ENCODE results near the gene SMG5.
"Not testable (repeated sequence)": the region's sequence is repeated elsewhere in the genome, so short reads cannot be mapped to it uniquely, and the experiment has no call there.

SMG5 gene, protein sequence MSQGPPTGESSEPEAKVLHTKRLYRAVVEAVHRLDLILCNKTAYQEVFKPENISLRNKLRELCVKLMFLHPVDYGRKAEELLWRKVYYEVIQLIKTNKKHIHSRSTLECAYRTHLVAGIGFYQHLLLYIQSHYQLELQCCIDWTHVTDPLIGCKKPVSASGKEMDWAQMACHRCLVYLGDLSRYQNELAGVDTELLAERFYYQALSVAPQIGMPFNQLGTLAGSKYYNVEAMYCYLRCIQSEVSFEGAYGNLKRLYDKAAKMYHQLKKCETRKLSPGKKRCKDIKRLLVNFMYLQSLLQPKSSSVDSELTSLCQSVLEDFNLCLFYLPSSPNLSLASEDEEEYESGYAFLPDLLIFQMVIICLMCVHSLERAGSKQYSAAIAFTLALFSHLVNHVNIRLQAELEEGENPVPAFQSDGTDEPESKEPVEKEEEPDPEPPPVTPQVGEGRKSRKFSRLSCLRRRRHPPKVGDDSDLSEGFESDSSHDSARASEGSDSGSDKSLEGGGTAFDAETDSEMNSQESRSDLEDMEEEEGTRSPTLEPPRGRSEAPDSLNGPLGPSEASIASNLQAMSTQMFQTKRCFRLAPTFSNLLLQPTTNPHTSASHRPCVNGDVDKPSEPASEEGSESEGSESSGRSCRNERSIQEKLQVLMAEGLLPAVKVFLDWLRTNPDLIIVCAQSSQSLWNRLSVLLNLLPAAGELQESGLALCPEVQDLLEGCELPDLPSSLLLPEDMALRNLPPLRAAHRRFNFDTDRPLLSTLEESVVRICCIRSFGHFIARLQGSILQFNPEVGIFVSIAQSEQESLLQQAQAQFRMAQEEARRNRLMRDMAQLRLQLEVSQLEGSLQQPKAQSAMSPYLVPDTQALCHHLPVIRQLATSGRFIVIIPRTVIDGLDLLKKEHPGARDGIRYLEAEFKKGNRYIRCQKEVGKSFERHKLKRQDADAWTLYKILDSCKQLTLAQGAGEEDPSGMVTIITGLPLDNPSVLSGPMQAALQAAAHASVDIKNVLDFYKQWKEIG

DNA sequence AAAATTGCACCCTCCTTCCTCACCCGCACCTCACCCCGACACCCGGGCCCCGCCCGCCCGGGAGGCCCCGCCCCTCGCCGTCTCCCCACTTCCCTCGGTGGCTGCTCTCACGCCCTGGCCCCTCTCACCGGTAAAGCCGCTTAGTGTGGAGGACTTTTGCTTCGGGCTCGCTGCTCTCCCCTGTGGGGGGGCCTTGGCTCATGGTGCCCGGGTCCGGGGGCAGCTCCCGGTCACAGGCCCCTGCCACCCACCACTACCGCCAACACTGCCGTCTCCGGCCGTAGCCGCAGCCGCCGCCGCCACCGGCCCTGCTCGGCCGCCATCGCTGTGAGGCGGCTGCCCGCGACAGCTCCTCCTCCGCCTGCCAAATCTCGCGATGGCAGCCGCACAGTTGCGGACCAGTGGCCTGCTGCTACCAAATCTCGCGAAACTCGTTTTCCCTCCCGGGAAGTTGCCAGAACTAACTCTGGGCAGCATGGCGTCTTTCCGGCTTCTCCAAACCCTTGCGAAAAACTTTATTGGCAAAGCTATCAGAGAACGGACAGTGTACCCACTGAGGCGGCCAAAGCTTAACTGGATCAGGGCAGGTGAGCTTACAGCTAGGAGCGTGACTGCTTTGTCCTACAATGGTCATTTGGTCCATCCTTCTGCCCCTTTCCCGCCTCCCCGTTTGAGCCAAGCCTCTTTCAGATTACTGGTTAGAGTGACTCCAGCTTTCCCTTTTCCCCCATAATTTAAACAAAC lies at the start of gene SMG5:
TSS of gene SMG5 (minus strand) at position 347 of the 744 bp plus-strand sequence. CDS start at position 202, 145 bp downstream.
- peak; percentile 89 to 92 for DNase-seq (ENCODE audit: low read depth in 2 of 2)

GRCh38 chr1:156323179-156323578 lies 40.6 kb upstream of the SMG5 start:
- not testable (repeated sequence) for DNase-seq (ENCODE audit: low read depth in 2 of 2)

DNA sequence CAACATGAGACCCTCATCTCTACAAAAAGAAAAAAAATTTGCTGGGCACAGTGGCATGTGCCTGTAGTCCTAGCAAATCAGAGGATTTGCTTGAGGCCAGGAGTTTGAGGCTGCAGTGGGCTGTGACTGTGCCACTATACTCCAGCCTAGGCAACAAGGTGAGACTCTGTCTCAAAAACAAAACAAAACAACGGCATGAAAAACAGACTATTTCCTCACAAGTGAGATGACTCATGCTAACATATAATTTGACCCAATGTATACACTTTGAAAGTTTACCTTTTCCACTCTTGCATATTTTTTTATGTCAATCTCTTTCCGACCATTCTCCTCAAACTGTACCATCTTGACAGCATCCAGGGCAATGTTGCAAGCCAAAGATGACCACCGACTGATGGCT lies 37.9 kb upstream of the SMG5 start:
- no peak for DNase-seq (ENCODE audit: low read depth in 2 of 2)

- DNase-seq (ENCODE audit: low read depth in 2 of 2), result no peak
Observed at GRCh38 chr1:156319664-156320063, 37.0 kb upstream of the SMG5 start.

DNA sequence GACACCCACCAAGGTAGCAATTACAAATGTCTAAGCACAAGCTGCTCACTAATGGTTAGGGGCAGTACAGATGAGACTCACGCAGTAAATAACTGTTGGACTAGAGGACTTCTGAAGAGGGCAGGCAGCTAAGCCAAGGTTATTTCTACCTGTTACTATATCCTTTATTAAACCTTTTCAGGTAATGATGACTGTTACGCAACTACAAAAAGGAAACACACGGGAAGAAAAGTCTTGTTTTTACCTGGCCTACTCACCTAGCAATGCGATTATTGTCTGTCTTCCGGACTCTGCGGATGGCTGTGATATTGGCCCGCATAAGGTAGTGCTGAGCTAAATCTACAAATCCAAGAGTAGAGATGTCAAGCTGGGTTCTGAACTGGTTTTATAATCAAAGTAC lies 34.3 kb upstream of the SMG5 start:
- no peak for DNase-seq (ENCODE audit: low read depth in 2 of 2)

DNA sequence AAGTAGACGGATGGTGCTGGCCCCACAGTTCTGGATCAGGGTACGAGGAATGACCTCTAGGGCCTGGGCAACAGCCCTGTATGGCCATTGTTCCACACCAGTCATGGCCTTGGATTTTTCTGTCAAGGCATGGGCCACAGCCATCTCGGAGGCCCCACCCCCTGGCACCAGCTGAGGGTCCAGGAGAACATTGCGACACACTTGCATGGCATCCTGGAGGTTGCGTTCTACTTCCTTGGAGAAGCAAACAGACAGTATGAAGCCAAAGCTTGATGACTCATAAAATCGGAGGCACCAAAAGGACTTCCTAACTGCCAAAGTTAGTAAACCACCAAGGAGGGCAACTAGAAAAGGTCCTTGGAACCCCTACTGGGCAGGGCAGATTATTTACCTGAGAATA lies 28.3 kb upstream of the SMG5 start:
- DNase-seq (ENCODE audit: low read depth in 2 of 2), result no peak

GRCh38 chr1:156308078-156308477 lies 25.5 kb upstream of the SMG5 start:
- DNase-seq (ENCODE audit: low read depth in 2 of 2), result no peak

DNA sequence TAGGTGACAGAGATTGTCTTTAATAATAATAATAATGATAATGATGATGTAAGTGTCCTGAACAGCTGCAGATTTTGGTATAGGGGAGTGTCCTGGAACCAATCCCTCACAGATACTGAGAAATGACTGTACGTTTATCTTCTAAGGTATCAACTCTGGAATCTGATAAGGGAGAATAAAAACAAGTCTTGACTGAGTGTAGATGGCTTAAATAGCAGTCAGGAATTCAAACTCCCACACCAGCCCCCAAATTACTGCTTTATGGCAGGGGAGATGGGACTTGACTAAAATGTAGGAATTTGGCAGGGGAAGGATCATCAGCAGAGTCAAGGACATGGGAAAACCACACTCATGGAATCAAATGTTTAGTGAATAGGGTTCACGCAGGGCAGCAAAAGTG lies 22.6 kb upstream of the SMG5 start:
- no peak for DNase-seq (ENCODE audit: low read depth in 2 of 2)

DNA sequence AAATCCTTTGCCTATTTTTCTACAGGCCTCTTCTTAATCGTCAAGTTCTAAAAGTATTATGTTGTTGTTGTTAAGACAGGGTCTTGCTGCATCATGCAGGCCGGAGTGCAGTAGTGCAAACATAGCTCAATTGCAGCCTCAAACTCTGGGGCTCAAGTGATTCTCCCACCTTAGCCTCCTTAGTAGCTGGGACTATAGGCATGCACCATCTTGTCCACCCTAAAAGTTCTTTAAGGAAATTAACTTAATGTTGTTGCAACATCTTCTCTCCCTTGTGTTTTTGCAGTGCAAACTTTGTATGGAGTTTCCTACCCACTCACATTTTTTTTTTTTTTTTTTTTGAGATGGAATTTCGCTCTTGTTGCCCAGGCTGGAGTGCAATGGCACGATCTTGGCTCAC lies 20.6 kb upstream of the SMG5 start:
- no peak for DNase-seq (ENCODE audit: low read depth in 2 of 2)

DNA sequence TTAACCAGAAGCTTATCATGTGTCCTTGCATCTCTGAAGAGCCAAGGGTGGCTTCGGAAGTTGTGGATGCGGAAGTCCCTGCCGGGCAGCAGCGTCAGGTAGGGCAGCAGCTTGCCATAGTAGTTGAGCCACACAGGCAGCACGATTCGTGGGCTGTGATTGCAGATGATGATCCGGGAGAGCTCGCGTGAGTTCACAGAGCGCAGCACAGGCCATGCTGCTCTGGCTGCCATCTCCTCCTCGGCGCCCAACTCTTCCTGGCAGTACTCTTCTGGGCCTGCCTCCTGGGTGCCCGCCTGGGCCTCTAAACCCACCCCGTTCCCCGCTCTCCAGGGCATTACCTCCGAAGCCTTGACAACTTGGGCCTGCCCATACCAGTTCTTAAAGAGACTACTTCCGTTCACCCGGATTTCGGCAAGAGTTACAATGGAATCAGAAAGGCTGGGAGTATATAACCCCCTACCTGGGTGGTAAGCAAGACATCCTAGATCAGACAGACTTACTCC lies 16.3 kb upstream of the SMG5 start, which contains the start of gene VHLL:
TSS of gene VHLL (minus strand) at position 456 of the 506 bp plus-strand sequence. CDS start at position 338, 118 bp downstream.
- no peak for DNase-seq (ENCODE audit: low read depth in 2 of 2)

GRCh38 chr1:156295391-156295947 lies 12.8 kb upstream of the SMG5 start, which contains the start of gene GLMP:
Gene GLMP, minus strand, starts transcription at chr1:156295679. Its CDS starts 34 bp downstream, at chr1:156295645.
- DNase-seq (ENCODE audit: low read depth in 2 of 2), result peak in 1 of 2 donors; percentile 27

DNA sequence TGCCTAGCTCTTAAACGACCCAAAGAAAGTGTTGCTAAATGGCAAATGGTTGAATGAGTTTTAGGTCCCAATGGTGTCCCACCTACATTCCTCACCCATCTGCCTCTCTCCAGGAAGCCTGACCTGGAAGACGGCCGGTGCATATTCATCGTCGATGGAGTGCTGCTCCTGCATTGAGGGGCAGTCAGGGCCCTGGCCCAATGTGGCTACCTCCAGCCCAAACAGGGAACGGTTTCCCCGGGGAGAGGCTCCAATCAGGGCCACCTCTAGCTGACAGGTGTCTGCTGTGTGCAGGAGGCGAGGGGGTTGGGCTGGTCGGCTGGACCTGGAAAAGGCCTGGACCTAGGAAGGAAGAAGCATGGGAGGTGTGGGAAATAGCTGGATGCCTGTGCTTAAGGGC lies 11.3 kb upstream of the SMG5 start:
- no peak for DNase-seq (ENCODE audit: low read depth in 2 of 2)

GRCh38 chr1:156293098-156293434 lies 10.4 kb upstream of the SMG5 start:
- DNase-seq (ENCODE audit: low read depth in 2 of 2), result no peak

DNA sequence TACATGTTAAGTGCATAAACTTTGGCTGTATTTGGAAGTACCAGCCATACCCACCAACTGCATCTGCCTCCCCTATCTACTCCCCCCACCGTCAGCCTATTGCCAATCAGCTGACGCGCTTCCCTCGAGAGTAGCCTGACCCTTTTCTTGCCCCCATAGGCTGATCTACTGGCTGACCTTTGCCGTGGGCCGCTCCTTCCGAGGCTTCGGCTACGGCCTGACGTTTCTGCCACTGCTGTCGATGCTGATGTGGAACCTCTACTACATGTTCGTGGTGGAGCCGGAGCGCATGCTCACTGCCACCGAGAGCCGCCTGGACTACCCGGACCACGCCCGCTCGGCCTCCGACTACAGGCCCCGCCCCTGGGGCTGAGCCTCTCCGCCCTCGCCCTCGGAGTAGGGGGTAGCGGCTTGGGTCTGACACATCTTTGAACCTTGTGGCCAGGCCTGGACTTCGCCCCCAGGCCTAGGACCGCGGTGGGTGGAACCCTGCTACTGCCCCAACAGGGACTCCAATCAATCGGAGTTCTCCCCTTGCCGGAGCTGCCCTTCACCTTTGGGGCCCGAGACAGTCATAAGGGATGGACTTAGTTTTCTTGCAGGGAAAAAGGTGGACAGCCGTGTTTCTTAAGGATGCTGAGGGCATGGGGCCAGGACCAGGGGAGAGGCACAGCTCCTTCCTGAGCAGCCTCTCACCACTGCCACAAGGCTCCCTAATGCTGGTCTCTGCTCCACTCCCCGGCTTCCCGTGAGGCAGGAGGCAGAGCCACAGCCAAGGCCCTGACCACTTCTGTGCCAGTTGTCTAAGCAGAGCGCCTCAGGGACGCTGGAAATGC lies 8.8 kb upstream of the SMG5 start:
- no peak for DNase-seq (ENCODE audit: low read depth in 2 of 2)

DNA sequence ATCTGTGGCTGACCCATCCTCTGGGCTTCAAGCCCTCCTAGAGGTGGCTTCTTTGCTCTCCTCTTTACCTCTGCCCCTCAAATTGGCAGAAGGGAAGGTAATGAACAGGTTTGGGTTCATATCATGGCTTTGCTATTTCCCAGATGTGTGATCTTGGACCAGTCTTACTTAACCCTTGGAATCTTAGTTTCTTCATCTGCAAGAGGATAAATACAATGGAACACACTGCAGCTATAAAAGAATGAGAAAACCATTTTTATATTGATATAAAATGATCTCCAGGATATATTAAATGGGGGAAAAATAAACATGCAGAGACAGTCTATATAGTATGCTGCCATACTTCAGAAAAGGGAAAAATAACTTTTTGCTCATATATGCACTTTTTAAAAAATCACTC lies 7.2 kb upstream of the SMG5 start:
- no peak for DNase-seq (ENCODE audit: low read depth in 2 of 2)

GRCh38 chr1:156286061-156286460 lies 3.4 kb upstream of the SMG5 start:
- DNase-seq (ENCODE audit: low read depth in 2 of 2), result no peak

DNA sequence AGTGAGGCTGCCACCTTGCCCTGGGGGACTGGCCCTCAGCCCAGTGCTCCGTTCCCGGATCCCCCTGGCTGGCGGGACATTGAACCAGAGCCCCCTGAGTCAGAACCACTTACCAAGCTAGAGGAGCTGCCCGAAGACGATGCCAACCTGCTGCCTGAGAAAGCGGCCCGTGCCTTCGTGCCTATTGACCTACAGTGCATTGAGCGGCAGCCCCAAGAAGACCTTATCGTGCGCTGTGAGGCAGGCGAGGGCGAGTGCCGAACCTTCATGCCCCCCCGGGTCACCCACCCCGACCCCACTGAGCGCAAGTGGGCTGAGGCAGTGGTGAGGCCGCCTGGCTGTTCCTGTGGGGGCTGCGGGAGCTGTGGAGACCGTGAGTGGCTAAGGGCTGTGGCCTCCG lies 2.8 kb upstream of the SMG5 start:
- DNase-seq (ENCODE audit: low read depth in 2 of 2), result no peak

GRCh38 chr1:156284757-156285156 lies 2.1 kb upstream of the SMG5 start:
- DNase-seq (ENCODE audit: low read depth in 2 of 2), result no peak

GRCh38 chr1:156284112-156284511 lies 1.5 kb upstream of the SMG5 start, which contains the start of gene TMEM79:
Gene TMEM79, plus strand, starts transcription at chr1:156284325. Its CDS starts 902 bp downstream, at chr1:156285227.
- no peak for DNase-seq (ENCODE audit: low read depth in 2 of 2)

DNA sequence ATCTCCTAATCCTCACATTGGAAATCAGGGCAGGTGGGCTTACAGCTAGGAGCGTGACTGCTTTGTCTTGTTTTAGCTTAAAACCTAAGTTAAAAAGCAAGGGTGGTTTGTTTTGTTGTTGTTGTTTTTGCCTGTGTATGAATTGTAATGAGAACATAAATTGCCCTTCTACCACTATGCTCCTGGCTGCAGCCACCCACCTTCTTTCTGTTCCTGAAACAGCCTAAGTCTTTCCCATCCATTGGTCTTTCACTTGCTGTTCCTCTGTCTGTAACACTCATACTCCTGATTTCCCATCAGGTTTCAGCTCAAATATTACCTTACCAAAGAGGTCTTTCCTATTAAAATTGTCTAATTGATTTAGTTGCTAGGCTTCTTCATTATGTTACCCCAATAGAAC lies 896 bp upstream of the SMG5 start:
- DNase-seq (ENCODE audit: low read depth in 2 of 2), result no peak
